ENCODE data around the gene ATXN7L1.

ATXN7L1 gene

GRCh38 chr7:105800849-105801534 is 75.4 kb downstream of the ATXN7L1 start:
- Histone ChIP-seq H3K9ac (ENCODE audit: low read length in 2 of 2) (no peak overlapping the region), H3K4me3 (ENCODE audit: low read length in 2 of 2) (no peak overlapping the region), H3K27ac (ENCODE audit: low read length) (no peak overlapping the region), H3K36me3 (ENCODE audit: control insufficient read depth in 2 of 2, insufficient read depth in 2 of 2, low read length in 2 of 2) (no peaks in the 10 kb centered on the region), H3K4me1 (ENCODE audit: control insufficient read depth, insufficient read depth, low read length) (peaks cover 73% of the 10 kb centered on the region), H3K9me3 (ENCODE audit: control insufficient read depth in 2 of 2, low read length in 2 of 2) (no peaks in the 10 kb centered on the region), H3K27me3 (ENCODE audit: control insufficient read depth in 1 of 2, insufficient read depth in 2 of 2, low read length in 2 of 2) (no peaks in the 10 kb centered on the region)

DNA sequence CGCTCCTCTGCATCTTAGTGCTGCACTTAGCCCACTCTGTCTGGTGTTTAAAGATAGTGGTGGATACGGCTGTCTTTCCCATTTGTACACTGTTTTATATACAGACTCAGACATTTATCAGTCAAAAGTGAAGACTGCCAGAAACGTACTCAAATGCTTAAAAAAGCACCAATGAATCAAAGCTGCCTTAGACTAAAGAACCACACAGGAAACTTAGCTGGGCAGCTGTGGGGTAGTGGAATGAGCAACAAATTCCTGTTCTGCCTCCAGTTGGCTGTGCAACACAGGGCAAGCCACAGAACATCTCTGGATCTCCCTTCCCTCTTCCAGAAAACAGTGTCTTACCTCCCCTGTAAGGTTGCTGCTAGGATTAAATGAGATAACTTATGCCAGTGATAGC is 76.0 kb downstream of the ATXN7L1 start:
- H3K27ac ChIP-seq (ENCODE audit: low read length), result peak overlapping the region; percentile 78
- no peaks in the 10 kb centered on the region for H3K27me3 ChIP-seq (ENCODE audit: control insufficient read depth in 1 of 2, insufficient read depth in 2 of 2, low read length in 2 of 2)
- no peak overlapping the region for H3K9ac ChIP-seq (ENCODE audit: low read length in 2 of 2)
- H3K9me3 ChIP-seq (ENCODE audit: control insufficient read depth in 2 of 2, low read length in 2 of 2), result no peaks in the 10 kb centered on the region
- no peak overlapping the region for H3K4me3 ChIP-seq (ENCODE audit: low read length in 2 of 2)
- H3K4me1 ChIP-seq (ENCODE audit: control insufficient read depth, insufficient read depth, low read length), result peaks cover 73% of the 10 kb centered on the region
- no peaks in the 10 kb centered on the region for H3K36me3 ChIP-seq (ENCODE audit: control insufficient read depth in 2 of 2, insufficient read depth in 2 of 2, low read length in 2 of 2)

DNA sequence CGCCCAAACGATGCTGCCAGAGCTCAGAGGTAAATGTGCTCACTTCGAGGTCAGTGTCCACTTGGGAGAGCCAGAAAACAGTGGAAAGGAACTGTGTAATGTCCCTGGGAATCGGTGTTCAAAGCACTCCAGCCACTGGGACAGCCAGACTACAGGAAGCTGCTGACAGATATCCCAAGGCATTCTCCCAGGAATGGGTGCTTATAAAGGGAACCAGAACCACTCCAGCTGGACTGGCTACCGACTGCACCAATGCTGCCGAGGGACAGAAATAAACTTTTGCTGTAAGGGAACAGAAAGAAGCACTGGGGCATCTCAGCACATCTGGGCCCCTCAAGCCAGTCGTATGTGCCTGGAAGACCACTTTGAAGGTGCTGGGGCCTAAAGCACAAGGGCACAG is 76.7 kb downstream of the ATXN7L1 start:
- H3K4me1 ChIP-seq (ENCODE audit: control insufficient read depth, insufficient read depth, low read length), result peaks cover 73% of the 10 kb centered on the region
- no peaks in the 10 kb centered on the region for H3K36me3 ChIP-seq (ENCODE audit: control insufficient read depth in 2 of 2, insufficient read depth in 2 of 2, low read length in 2 of 2)
- H3K9ac ChIP-seq (ENCODE audit: low read length in 2 of 2), result peak overlapping the region in 1 of 2 donors; percentile 21
- peak overlapping the region in 1 of 2 donors; percentile 44 for H3K4me3 ChIP-seq (ENCODE audit: low read length in 2 of 2)
- H3K27me3 ChIP-seq (ENCODE audit: control insufficient read depth in 1 of 2, insufficient read depth in 2 of 2, low read length in 2 of 2), result no peaks in the 10 kb centered on the region
- H3K27ac ChIP-seq (ENCODE audit: low read length), result peak overlapping the region; percentile 78
- no peaks in the 10 kb centered on the region for H3K9me3 ChIP-seq (ENCODE audit: control insufficient read depth in 2 of 2, low read length in 2 of 2)

- Histone ChIP-seq H3K27ac (ENCODE audit: low read length) (peak overlapping the region; percentile 78), H3K4me3 (ENCODE audit: low read length in 2 of 2) (no peak overlapping the region), H3K27me3 (ENCODE audit: control insufficient read depth in 1 of 2, insufficient read depth in 2 of 2, low read length in 2 of 2) (no peaks in the 10 kb centered on the region), H3K36me3 (ENCODE audit: control insufficient read depth in 2 of 2, insufficient read depth in 2 of 2, low read length in 2 of 2) (no peaks in the 10 kb centered on the region), H3K9ac (ENCODE audit: low read length in 2 of 2) (no peak overlapping the region), H3K9me3 (ENCODE audit: control insufficient read depth in 2 of 2, low read length in 2 of 2) (no peaks in the 10 kb centered on the region), H3K4me1 (ENCODE audit: control insufficient read depth, insufficient read depth, low read length) (peaks cover 77% of the 10 kb centered on the region)
These were observed 77.4 kb downstream of the ATXN7L1 start for GRCh38 chr7:105799006-105799405.

- Histone ChIP-seq H3K27me3 (ENCODE audit: control insufficient read depth in 1 of 2, insufficient read depth in 2 of 2, low read length in 2 of 2) (no peaks in the 10 kb centered on the region), H3K4me3 (ENCODE audit: low read length in 2 of 2) (no peak overlapping the region), H3K36me3 (ENCODE audit: control insufficient read depth in 2 of 2, insufficient read depth in 2 of 2, low read length in 2 of 2) (no peaks in the 10 kb centered on the region), H3K9me3 (ENCODE audit: control insufficient read depth in 2 of 2, low read length in 2 of 2) (no peaks in the 10 kb centered on the region), H3K27ac (ENCODE audit: low read length) (peak overlapping the region; percentile 64), H3K9ac (ENCODE audit: low read length in 2 of 2) (no peak overlapping the region), H3K4me1 (ENCODE audit: control insufficient read depth, insufficient read depth, low read length) (peaks cover 70% of the 10 kb centered on the region)
These were observed 78.7 kb downstream of the ATXN7L1 start for GRCh38 chr7:105797652-105798051.

DNA sequence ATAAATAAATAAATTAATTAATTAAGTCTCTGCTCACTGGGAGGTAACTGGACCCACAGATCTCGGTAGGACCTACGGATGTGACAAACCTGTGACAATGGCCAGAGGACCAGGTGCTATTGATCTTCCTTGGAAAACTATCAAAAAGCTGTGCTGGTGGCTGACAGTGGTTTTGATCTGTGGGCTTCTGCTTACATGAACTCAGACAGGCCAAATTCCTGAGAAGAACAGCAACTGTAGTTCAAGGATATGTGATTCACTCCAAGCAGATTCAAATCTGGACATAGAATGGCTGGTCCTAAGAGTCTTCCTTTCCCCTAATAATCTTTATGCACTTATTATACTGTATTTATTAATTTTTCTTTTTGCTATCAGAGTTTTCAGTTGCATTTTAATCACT is 80.0 kb downstream of the ATXN7L1 start:
- Histone ChIP-seq H3K36me3 (ENCODE audit: control insufficient read depth in 2 of 2, insufficient read depth in 2 of 2, low read length in 2 of 2) (no peaks in the 10 kb centered on the region), H3K4me1 (ENCODE audit: control insufficient read depth, insufficient read depth, low read length) (peaks cover 64% of the 10 kb centered on the region)

DNA sequence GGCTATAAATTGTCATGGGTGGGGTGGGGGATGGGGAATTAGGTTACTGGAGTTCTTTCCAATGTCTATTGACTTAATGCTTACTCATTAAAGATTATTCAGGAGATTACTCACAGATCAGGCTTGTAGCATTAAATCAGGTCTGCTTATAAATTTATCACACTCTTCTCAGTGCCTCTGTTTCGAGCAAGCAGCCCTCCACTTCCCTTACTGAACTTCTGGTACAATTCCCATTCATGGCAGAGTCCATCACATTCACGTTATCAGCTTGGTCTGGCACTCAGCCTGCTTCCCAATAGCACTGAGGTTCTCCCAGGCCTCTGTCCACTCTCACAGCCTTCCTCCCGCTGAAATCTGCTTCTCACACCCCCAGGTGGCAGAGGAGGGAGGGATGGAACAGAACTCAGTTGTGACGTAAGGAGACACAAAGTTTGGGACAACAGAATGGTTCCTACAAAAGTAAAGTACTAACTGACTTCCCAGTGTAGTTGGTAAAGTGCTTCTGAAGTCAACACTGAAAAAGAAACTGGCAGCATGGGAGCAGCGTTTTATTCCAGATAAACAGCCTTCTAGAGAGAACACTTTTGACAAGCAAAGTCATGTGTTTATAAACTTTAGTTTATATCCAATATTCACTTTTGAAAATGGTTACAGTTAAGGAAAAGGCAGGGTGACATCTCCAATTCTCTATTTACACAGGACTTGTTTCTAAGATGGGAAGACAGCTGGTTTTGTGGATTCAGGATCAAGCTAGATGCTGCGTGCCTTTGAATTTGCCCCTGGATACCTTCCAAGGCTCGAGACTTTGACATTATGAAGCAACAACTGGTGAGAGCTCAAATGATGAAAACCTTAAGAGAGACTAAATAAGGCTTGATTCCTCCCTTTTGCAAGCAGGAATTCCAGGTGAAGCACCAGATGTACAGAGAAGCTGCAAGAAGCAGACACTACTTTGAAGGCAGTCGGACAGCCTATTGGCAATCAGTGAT is 81.4 kb downstream of the ATXN7L1 start:
- peak overlapping the region; percentile 91 for H3K27ac ChIP-seq (ENCODE audit: low read length)
- no peaks in the 10 kb centered on the region for H3K9me3 ChIP-seq (ENCODE audit: control insufficient read depth in 2 of 2, low read length in 2 of 2)
- H3K4me1 ChIP-seq (ENCODE audit: control insufficient read depth, insufficient read depth, low read length), result peaks cover 55% of the 10 kb centered on the region
- no peaks in the 10 kb centered on the region for H3K36me3 ChIP-seq (ENCODE audit: control insufficient read depth in 2 of 2, insufficient read depth in 2 of 2, low read length in 2 of 2)
- no peaks in the 10 kb centered on the region for H3K27me3 ChIP-seq (ENCODE audit: control insufficient read depth in 1 of 2, insufficient read depth in 2 of 2, low read length in 2 of 2)
- H3K9ac ChIP-seq (ENCODE audit: low read length in 2 of 2), result peak overlapping the region; percentile 49 to 52
- peak overlapping the region; percentile 8 to 55 for H3K4me3 ChIP-seq (ENCODE audit: low read length in 2 of 2)

More for the DNA sequence above, 80.0 kb downstream of the ATXN7L1 start:
- Histone ChIP-seq H3K4me3 (ENCODE audit: low read length in 2 of 2) (no peak overlapping the region), H3K27ac (ENCODE audit: low read length) (no peak overlapping the region), H3K9me3 (ENCODE audit: control insufficient read depth in 2 of 2, low read length in 2 of 2) (no peaks in the 10 kb centered on the region), H3K27me3 (ENCODE audit: control insufficient read depth in 1 of 2, insufficient read depth in 2 of 2, low read length in 2 of 2) (no peaks in the 10 kb centered on the region), H3K9ac (ENCODE audit: low read length in 2 of 2) (no peak overlapping the region)

GRCh38 chr7:105792488-105793370 is 83.7 kb downstream of the ATXN7L1 start:
- Histone ChIP-seq H3K36me3 (ENCODE audit: control insufficient read depth in 2 of 2, insufficient read depth in 2 of 2, low read length in 2 of 2) (peaks cover 5% of the 10 kb centered on the region in 2 donors), H3K27me3 (ENCODE audit: control insufficient read depth in 1 of 2, insufficient read depth in 2 of 2, low read length in 2 of 2) (no peaks in the 10 kb centered on the region), H3K4me1 (ENCODE audit: control insufficient read depth, insufficient read depth, low read length) (peaks cover 38% of the 10 kb centered on the region), H3K9ac (ENCODE audit: low read length in 2 of 2) (no peak overlapping the region), H3K9me3 (ENCODE audit: control insufficient read depth in 2 of 2, low read length in 2 of 2) (no peaks in the 10 kb centered on the region), H3K4me3 (ENCODE audit: low read length in 2 of 2) (no peak overlapping the region), H3K27ac (ENCODE audit: low read length) (no peak overlapping the region)

- no peak overlapping the region for H3K4me3 ChIP-seq (ENCODE audit: low read length in 2 of 2)
- peaks cover 30% of the 10 kb centered on the region for H3K4me1 ChIP-seq (ENCODE audit: control insufficient read depth, insufficient read depth, low read length)
- H3K9ac ChIP-seq (ENCODE audit: low read length in 2 of 2), result no peak overlapping the region
- no peaks in the 10 kb centered on the region for H3K27me3 ChIP-seq (ENCODE audit: control insufficient read depth in 1 of 2, insufficient read depth in 2 of 2, low read length in 2 of 2)
- H3K9me3 ChIP-seq (ENCODE audit: control insufficient read depth in 2 of 2, low read length in 2 of 2), result no peaks in the 10 kb centered on the region
- no peak overlapping the region for H3K27ac ChIP-seq (ENCODE audit: low read length)
- H3K36me3 ChIP-seq (ENCODE audit: control insufficient read depth in 2 of 2, insufficient read depth in 2 of 2, low read length in 2 of 2), result peaks cover 5 to 7% of the 10 kb centered on the region in 2 donors
These were observed 84.5 kb downstream of the ATXN7L1 start for GRCh38 chr7:105791926-105792325.

DNA sequence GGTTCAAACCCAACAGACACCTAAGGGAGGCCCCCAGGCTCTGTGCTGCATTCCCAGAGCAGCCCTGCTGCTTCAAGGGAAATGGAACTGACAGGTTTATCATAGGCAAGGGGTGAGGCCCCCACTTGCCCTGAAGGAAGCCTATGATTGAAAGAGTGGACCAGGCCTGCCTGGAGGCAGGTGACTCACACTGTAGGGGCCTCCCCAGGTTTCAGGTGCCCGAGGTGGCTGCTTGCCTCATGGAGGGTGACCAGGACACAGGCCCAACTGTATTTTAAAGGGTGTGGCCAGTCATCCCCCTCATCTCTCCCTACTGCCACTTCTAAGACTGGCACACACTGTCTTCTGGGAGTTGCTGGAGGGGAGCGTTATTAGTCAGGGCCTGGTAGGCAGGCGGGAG is 85.4 kb downstream of the ATXN7L1 start:
- no peaks in the 10 kb centered on the region for H3K9me3 ChIP-seq (ENCODE audit: control insufficient read depth in 2 of 2, low read length in 2 of 2)
- H3K27ac ChIP-seq (ENCODE audit: low read length), result no peak overlapping the region
- H3K36me3 ChIP-seq (ENCODE audit: control insufficient read depth in 2 of 2, insufficient read depth in 2 of 2, low read length in 2 of 2), result peaks cover 5 to 7% of the 10 kb centered on the region in 2 donors
- no peak overlapping the region for H3K9ac ChIP-seq (ENCODE audit: low read length in 2 of 2)
- no peaks in the 10 kb centered on the region for H3K27me3 ChIP-seq (ENCODE audit: control insufficient read depth in 1 of 2, insufficient read depth in 2 of 2, low read length in 2 of 2)
- peaks cover 25% of the 10 kb centered on the region for H3K4me1 ChIP-seq (ENCODE audit: control insufficient read depth, insufficient read depth, low read length)
- no peak overlapping the region for H3K4me3 ChIP-seq (ENCODE audit: low read length in 2 of 2)

Measured in stomach smooth muscle (tissue), 2 donors.